OCI-LY3 (cell line): ENCODE results near the gene SAMD7.

Experiments used
- H2AFZ ChIP-seq: fragments of 200-600, 300-600 bp; shearing (Covaris generic); 2 replicates; pipeline ENCODE4 v1.6.0; 2014; ENCODE audit warnings: antibody characterized with exemption, low read depth, low read length
- H3K27ac ChIP-seq: fragments of 200-600, 300-600 bp; sonication (generic); 2 replicates; pipeline ENCODE4 v1.5.1; 2014; ENCODE audit warnings: mild to moderate bottlenecking, low read length, moderate library complexity, mixed read lengths
- H3K27me3 ChIP-seq: fragments of 200-600, 300-600 bp; sonication (generic); 2 replicates; pipeline ENCODE4 v1.6.1; 2014; ENCODE audit warnings: low read depth, low read length, mixed read lengths
- H3K36me3 ChIP-seq: fragments of 200-600, 300-600 bp; sonication (generic); replicated peaks from 2 replicates; pipeline ENCODE3; 2014; ENCODE audit warnings: low read depth, low read length, mixed read lengths
- H3K4me1 ChIP-seq: fragments of 300-600, 200-600 bp; sonication (generic); 2 replicates; pipeline ENCODE4 v1.6.1; 2014; ENCODE audit warnings: low read length, mixed read lengths
- H3K4me2 ChIP-seq: fragments of 200-600, 300-600 bp; sonication (generic); 2 replicates; pipeline ENCODE4 v1.6.1; 2014; ENCODE audit warnings: low read length, mixed read lengths
- H3K4me3 ChIP-seq: fragments of 300-600, 200-600 bp; sonication (generic); 2 replicates; pipeline ENCODE4 v1.5.1; 2014; ENCODE audit warnings: antibody characterized with exemption, mild to moderate bottlenecking, low read length, moderate library complexity
- H3K79me2 ChIP-seq: fragments of 300-600, 200-600 bp; shearing (Covaris generic); 2 replicates; pipeline ENCODE4 v1.6.1; 2014; ENCODE audit warnings: mild to moderate bottlenecking, low read length, mixed read lengths
- H3K9ac ChIP-seq: fragments of 300-600, 200-600 bp; shearing (Covaris generic); 2 replicates; pipeline ENCODE4 v1.6.0; 2014; ENCODE audit warnings: mild to moderate bottlenecking, low read length, moderate library complexity
- H3K9me3 ChIP-seq: fragments of 200-600, 300-600 bp; shearing (Covaris generic); 2 replicates; pipeline ENCODE4 v1.6.1; 2014; ENCODE audit warnings: low read length, mixed read lengths; ENCODE audit not compliant: insufficient read depth
- H4K20me1 ChIP-seq: fragments of 200-600, 300-600 bp; sonication (generic); 2 replicates; pipeline ENCODE4 v1.6.1; 2016; ENCODE audit warnings: low read length, mixed read lengths; ENCODE audit not compliant: insufficient read depth
- CTCF ChIP-seq: fragments of 200-600, 300-600 bp; sonication (generic); IDR thresholded peaks from 2 replicates; pipeline ENCODE4 v1.5.1; 2014; ENCODE audit warnings: antibody characterized with exemption, low read length, low read depth
- EZH2phosphoT487 ChIP-seq: fragments of 200-600 bp; shearing (Covaris generic); IDR thresholded peaks from 2 replicates; pipeline ENCODE4 v1.6.1; 2018; ENCODE audit warnings: antibody characterized with exemption, mixed run types, low read depth

Gene SAMD7

GRCh38 chr3:169871129-169871886 is 40.1 kb upstream of the SAMD7 start:
- no peak overlapping the region for H2AFZ ChIP-seq
- peaks cover 34% of the 10 kb centered on the region for H3K27me3 ChIP-seq
- H3K27ac ChIP-seq, result no peak overlapping the region
- no peaks in the 10 kb centered on the region for H3K9me3 ChIP-seq
- H4K20me1 ChIP-seq, result no peaks in the 10 kb centered on the region
- no peak overlapping the region for H3K4me2 ChIP-seq
- H3K4me1 ChIP-seq, result peaks cover 8% of the 10 kb centered on the region
- no peak overlapping the region for H3K4me3 ChIP-seq
- TF ChIP-seq CTCF, result no peak
- no peak for TF ChIP-seq EZH2phosphoT487
- H3K9ac ChIP-seq, result no peak overlapping the region
- H3K79me2 ChIP-seq, result no peaks in the 10 kb centered on the region
- H3K36me3 ChIP-seq, result no peaks in the 10 kb centered on the region

GRCh38 chr3:169879013-169879557 is 32.3 kb upstream of the SAMD7 start:
- Histone ChIP-seq H3K9ac (no peak overlapping the region), H3K4me2 (no peak overlapping the region), H3K27me3 (peaks cover 6% of the 10 kb centered on the region; the same call in 1 of the 2 replicates), H3K27ac (no peak overlapping the region), H2AFZ (no peak overlapping the region), H3K4me1 (no peaks in the 10 kb centered on the region), H3K4me3 (no peak overlapping the region), H4K20me1 (no peaks in the 10 kb centered on the region), H3K9me3 (no peaks in the 10 kb centered on the region), H3K36me3 (no peaks in the 10 kb centered on the region), H3K79me2 (no peaks in the 10 kb centered on the region)
- no peak for TF ChIP-seq CTCF
- no peak for TF ChIP-seq EZH2phosphoT487

GRCh38 chr3:169879845-169880575 is 31.4 kb upstream of the SAMD7 start:
- Histone ChIP-seq H3K9me3 (no peaks in the 10 kb centered on the region), H3K4me1 (no peaks in the 10 kb centered on the region), H2AFZ (no peak overlapping the region), H3K79me2 (no peaks in the 10 kb centered on the region), H3K27me3 (no peaks in the 10 kb centered on the region), H3K4me2 (no peak overlapping the region), H3K9ac (no peak overlapping the region), H3K4me3 (no peak overlapping the region), H4K20me1 (no peaks in the 10 kb centered on the region), H3K36me3 (no peaks in the 10 kb centered on the region), H3K27ac (no peak overlapping the region)
- TF ChIP-seq CTCF, result no peak
- no peak for TF ChIP-seq EZH2phosphoT487

GRCh38 chr3:169880576-169881250 is 30.7 kb upstream of the SAMD7 start:
- Histone ChIP-seq H2AFZ (no peak overlapping the region), H4K20me1 (no peaks in the 10 kb centered on the region), H3K79me2 (no peaks in the 10 kb centered on the region), H3K4me3 (no peak overlapping the region), H3K4me2 (no peak overlapping the region), H3K4me1 (no peaks in the 10 kb centered on the region), H3K27me3 (no peaks in the 10 kb centered on the region), H3K27ac (no peak overlapping the region), H3K36me3 (no peaks in the 10 kb centered on the region), H3K9ac (no peak overlapping the region), H3K9me3 (no peaks in the 10 kb centered on the region)
- TF ChIP-seq EZH2phosphoT487, result no peak
- TF ChIP-seq CTCF, result no peak
